Measurements from ENCODE around the gene ARID1B.

Gene ARID1B

GRCh38 chr6:157063923-157064322 is 286.7 kb downstream of the ARID1B start:
- Histone ChIP-seq H3K4me1 (ENCODE audit: control insufficient read depth, insufficient read depth, low read length) (peaks cover 21% of the 10 kb centered on the region), H3K9me3 (ENCODE audit: control insufficient read depth, insufficient read depth, low read depth, low read length) (no peaks in the 10 kb centered on the region), H3K4me3 (ENCODE audit: low read depth, low read length) (no peak overlapping the region), H3K36me3 (ENCODE audit: control insufficient read depth in 2 of 2, insufficient read depth in 1 of 2, low read length in 2 of 2) (no peaks in the 10 kb centered on the region), H3K27ac (ENCODE audit: extremely low read depth, low read depth, low read length) (no peak overlapping the region)
- TF ChIP-seq SP2 (tag by site-specific recombination; IDR thresholded peaks at IDR 0.05) (no peak), ZNF26 (tag by site-specific recombination; IDR thresholded peaks at IDR 0.05) (no peak), TRIM28 (IDR thresholded peaks at IDR 0.05; ENCODE audit: borderline replicate concordance, low read length) (no peak), ZNF155 (tag by site-specific recombination; IDR thresholded peaks at IDR 0.05) (no peak), ZNF555 (tag by site-specific recombination; conservative IDR thresholded peaks at IDR 0.05) (no peak), ZFP37 (tag by site-specific recombination; IDR thresholded peaks at IDR 0.05) (no peak), ZNF837 (tag by site-specific recombination; IDR thresholded peaks at IDR 0.05) (no peak), PRDM1 (tag by site-specific recombination; IDR thresholded peaks at IDR 0.05) (no peak), GLI2 (tag by site-specific recombination; IDR thresholded peaks at IDR 0.05; ENCODE audit: borderline replicate concordance, low read depth) (no peak), ZBTB10 (tag by site-specific recombination; IDR thresholded peaks at IDR 0.05) (no peak), ZNF354C (tag by site-specific recombination; IDR thresholded peaks at IDR 0.05; ENCODE audit: borderline replicate concordance, low read depth) (no peak), ZNF266 (tag by site-specific recombination; IDR thresholded peaks at IDR 0.05; ENCODE audit: low read depth) (no peak), ZBTB8A (tag by site-specific recombination; IDR thresholded peaks at IDR 0.05) (no peak), TSHZ1 (tag by site-specific recombination; IDR thresholded peaks at IDR 0.05; ENCODE audit: borderline replicate concordance) (no peak), ZNF664 (tag by site-specific recombination; IDR thresholded peaks at IDR 0.05) (no peak), KLF17 (tag by site-specific recombination; IDR thresholded peaks at IDR 0.05) (no peak), ZFP69B (tag by site-specific recombination; IDR thresholded peaks at IDR 0.05) (no peak), HOXC10 (CRISPR knock-in tag; IDR thresholded peaks at IDR 0.05) (no peak)
- ChIA-PET CTCF (interaction anchor here (1.9 kb wide), 1 partner anchor 18 kb away, joined by 4 read pairs; no protein-coding TSS in a partner anchor), POLR2A (no interaction called here)

Measured in HEK293 (cell line).